ENCODE data around the gene FHL2. TPM values are rescaled to one million over a fixed set of nuclear protein-coding genes. Genes with fewer than 3 reads are reported as not detected.

The FHL2 gene
- total and polyA plus RNA-seq, 9 of the 15 experiments (the other 6 are each of a cell fraction or from before 2014, with no cell fraction given) = 7.5 to 33.1 (median 23.9) TPM

DNA sequence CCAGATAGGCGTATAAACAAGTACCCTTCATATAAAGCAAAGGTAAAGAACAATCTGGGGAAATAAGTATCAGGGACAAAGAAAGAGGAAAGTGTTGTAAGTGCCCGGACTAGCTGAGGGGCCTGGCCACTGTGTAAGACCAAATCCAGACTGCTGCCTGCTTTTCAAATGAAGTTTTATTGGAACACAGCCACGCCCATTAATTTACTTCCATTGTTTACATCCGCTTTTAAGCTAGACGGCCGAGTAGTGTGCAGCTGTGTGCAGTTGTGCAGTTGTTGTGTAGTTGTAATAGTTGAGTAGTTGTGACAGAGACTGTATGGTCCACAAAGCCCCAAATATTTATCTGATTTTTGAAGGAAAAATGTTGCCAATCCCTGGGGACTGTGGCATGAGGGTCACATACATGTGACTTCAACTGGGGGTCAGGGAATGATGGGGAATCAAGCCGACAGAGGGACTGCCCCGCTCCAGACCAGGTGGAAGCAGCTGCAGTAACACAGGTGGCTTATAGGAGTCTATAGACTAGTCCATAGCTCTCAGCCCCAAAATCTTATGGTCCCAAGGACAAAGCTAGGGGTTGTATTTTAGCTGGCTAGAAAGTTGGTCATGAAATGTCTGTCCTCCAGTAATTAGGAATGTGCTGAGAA is 30.0 kb downstream of the FHL2 start (continued):
- no peak for TF ChIP-seq HLTF (IDR thresholded peaks at IDR 0.05)

DNA sequence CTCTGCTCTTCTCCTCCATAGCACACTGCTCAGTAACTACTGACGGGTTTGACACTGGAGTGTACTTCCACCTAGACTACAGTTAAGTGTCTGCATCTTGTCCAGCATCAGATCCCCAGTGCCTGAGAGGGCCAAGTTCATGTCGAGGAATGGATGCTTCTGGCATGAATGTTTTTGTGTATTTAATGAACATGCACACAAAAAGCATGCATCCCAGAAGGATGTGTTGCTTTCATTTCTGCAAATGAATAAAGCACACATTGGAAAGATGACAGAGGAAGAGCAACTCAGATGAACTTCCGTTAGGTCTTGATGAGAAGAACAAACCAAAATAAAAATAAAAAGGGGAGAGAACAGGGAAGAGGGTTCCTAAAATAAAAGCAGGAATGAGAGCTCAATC is 33.6 kb downstream of the FHL2 start:
- H2AFZ ChIP-seq (ENCODE audit: low read depth, low read length) = no peak overlapping the region
- H3K4me1 ChIP-seq (replicated peaks in 1 of 2; ENCODE audit: control insufficient read depth in 2 of 2, insufficient read depth in 2 of 2, low read length in 2 of 2) = peaks cover 0 to 3% of the 10 kb centered on the region in 2 experiments; a peak in 2 of 5 replicates
- H3K9ac ChIP-seq (ENCODE audit: insufficient read depth in 1 of 2, low read depth in 2 of 2, low read length in 2 of 2) = no peak overlapping the region
- no peaks in the 10 kb centered on the region for H3K9me3 ChIP-seq (replicated peaks; ENCODE audit: control insufficient read depth, insufficient read depth, low read depth, low read length)
- in situ Hi-C loops (cut with MboI) = no loop called here
- H3K27me3 ChIP-seq (ENCODE audit: control insufficient read depth in 2 of 2, insufficient read depth in 2 of 2, low read length in 2 of 2) = no peaks in the 10 kb centered on the region
- no TSS peak for BruUV-seq (replicated peaks)
- no peak for ATAC-seq
- WGBS (ENCODE audit: insufficient coverage, low coverage, missing lambda C conversion rate) = 73% methylated on average over 3 of the region's 3 CpGs
- ChIA-PET POLR2A (no interaction called here), CTCF (ENCODE audit: low intra/inter-chr PET ratio) (interaction anchor here (2.3 kb wide), 1 partner anchor 156 kb away, joined by 7 read pairs; no protein-coding TSS in a partner anchor)
- no peaks in the 10 kb centered on the region for H3K79me2 ChIP-seq (ENCODE audit: control insufficient read depth, insufficient read depth, low read length)
- H3K27ac ChIP-seq (ENCODE audit: extremely low read depth, low read depth, low read length) = no peak overlapping the region
- FAIRE-seq = no peak
- H3K4me3 ChIP-seq = no peak overlapping the region
- H3K4me2 ChIP-seq (ENCODE audit: insufficient read depth, low read length) = no peak overlapping the region
- no peak for DNase-seq (ENCODE audit: extremely low read depth in 1 of 4, low spot score in 3 of 4)
- intact Hi-C loops (cut with micrococcal nuclease) = no loop called here
- peaks cover 74% of the 10 kb centered on the region for H3K36me3 ChIP-seq (ENCODE audit: control insufficient read depth, insufficient read depth, low read length)
- H4K20me1 ChIP-seq (replicated peaks; ENCODE audit: control insufficient read depth, insufficient read depth, low read length) = 0 out of 2 replicates have a peak, but pooled peaks cover 3% of the 10 kb centered on the region
- no peaks in the 10 kb centered on the region for H3K9me1 ChIP-seq (ENCODE audit: control insufficient read depth, insufficient read depth, low read length)
- TF ChIP-seq RBM39 (optimal IDR thresholded peaks at IDR 0.05; ENCODE audit: low read depth, low read length) (no peak), FOXM1 (IDR thresholded peaks at IDR 0.05; ENCODE audit: low read depth) (no peak), FOXM1 (CRISPR knock-in tag; IDR thresholded peaks at IDR 0.05; ENCODE audit: low read depth) (no peak), LARP7 (IDR thresholded peaks at IDR 0.05) (no peak), SMAD2 (IDR thresholded peaks at IDR 0.05; ENCODE audit: low read depth, low read length) (no peak), ZNF431 (CRISPR knock-in tag; IDR thresholded peaks at IDR 0.05) (no peak)
- TF ChIP-seq, protein P1, sequence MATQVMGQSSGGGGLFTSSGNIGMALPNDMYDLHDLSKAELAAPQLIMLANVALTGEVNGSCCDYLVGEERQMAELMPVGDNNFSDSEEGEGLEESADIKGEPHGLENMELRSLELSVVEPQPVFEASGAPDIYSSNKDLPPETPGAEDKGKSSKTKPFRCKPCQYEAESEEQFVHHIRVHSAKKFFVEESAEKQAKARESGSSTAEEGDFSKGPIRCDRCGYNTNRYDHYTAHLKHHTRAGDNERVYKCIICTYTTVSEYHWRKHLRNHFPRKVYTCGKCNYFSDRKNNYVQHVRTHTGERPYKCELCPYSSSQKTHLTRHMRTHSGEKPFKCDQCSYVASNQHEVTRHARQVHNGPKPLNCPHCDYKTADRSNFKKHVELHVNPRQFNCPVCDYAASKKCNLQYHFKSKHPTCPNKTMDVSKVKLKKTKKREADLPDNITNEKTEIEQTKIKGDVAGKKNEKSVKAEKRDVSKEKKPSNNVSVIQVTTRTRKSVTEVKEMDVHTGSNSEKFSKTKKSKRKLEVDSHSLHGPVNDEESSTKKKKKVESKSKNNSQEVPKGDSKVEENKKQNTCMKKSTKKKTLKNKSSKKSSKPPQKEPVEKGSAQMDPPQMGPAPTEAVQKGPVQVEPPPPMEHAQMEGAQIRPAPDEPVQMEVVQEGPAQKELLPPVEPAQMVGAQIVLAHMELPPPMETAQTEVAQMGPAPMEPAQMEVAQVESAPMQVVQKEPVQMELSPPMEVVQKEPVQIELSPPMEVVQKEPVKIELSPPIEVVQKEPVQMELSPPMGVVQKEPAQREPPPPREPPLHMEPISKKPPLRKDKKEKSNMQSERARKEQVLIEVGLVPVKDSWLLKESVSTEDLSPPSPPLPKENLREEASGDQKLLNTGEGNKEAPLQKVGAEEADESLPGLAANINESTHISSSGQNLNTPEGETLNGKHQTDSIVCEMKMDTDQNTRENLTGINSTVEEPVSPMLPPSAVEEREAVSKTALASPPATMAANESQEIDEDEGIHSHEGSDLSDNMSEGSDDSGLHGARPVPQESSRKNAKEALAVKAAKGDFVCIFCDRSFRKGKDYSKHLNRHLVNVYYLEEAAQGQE (IDR thresholded peaks at IDR 0.05; ENCODE audit: borderline replicate concordance) = no peak
- TF ChIP-seq, protein P1 (CRISPR knock-in tag; IDR thresholded peaks at IDR 0.05; ENCODE audit: low read depth) = no peak
- TF ChIP-seq, protein P2, sequence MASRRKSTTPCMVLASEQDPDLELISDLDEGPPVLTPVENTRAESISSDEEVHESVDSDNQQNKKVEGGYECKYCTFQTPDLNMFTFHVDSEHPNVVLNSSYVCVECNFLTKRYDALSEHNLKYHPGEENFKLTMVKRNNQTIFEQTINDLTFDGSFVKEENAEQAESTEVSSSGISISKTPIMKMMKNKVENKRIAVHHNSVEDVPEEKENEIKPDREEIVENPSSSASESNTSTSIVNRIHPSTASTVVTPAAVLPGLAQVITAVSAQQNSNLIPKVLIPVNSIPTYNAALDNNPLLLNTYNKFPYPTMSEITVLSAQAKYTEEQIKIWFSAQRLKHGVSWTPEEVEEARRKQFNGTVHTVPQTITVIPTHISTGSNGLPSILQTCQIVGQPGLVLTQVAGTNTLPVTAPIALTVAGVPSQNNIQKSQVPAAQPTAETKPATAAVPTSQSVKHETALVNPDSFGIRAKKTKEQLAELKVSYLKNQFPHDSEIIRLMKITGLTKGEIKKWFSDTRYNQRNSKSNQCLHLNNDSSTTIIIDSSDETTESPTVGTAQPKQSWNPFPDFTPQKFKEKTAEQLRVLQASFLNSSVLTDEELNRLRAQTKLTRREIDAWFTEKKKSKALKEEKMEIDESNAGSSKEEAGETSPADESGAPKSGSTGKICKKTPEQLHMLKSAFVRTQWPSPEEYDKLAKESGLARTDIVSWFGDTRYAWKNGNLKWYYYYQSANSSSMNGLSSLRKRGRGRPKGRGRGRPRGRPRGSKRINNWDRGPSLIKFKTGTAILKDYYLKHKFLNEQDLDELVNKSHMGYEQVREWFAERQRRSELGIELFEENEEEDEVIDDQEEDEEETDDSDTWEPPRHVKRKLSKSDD (conservative IDR thresholded peaks at IDR 0.05; ENCODE audit: low read length) = no peak
